Osteocyte (in vitro differentiated cells): Measurements from ENCODE around the gene LBX1. TPM values are rescaled to one million over a fixed set of nuclear protein-coding genes. Genes with fewer than 3 reads are reported as not detected.

Experiments used
- DNase-seq: peaks from one replicate; pipeline ENCODE4 v3.0.0; 2021; ENCODE audit warnings: mixed read lengths; ENCODE audit not compliant: unreplicated experiment; ENCODE audit errors: extremely low spot score
- H3K27ac Mint-ChIP-seq: one replicate; pipeline ENCODE4 v1.8.0; 2021; ENCODE audit warnings: mild to moderate bottlenecking, mixed read lengths; ENCODE audit not compliant: unreplicated experiment
- H3K27me3 Mint-ChIP-seq: one replicate; pipeline ENCODE4 v1.8.0; 2021; ENCODE audit warnings: mixed read lengths; ENCODE audit not compliant: unreplicated experiment
- H3K36me3 Mint-ChIP-seq: one replicate; pipeline ENCODE4 v1.8.0; 2021; ENCODE audit warnings: mixed read lengths; ENCODE audit not compliant: unreplicated experiment
- H3K4me1 Mint-ChIP-seq: one replicate; pipeline ENCODE4 v1.8.0; 2021; ENCODE audit warnings: mixed read lengths; ENCODE audit not compliant: unreplicated experiment
- H3K4me3 Mint-ChIP-seq: one replicate; pipeline ENCODE4 v1.8.0; 2021; ENCODE audit warnings: mild to moderate bottlenecking, moderate library complexity, mixed read lengths; ENCODE audit not compliant: unreplicated experiment
- H3K9me3 Mint-ChIP-seq: one replicate; pipeline ENCODE4 v1.8.0; 2021; ENCODE audit warnings: mixed read lengths; ENCODE audit not compliant: unreplicated experiment
- total RNA-seq: library from RNA; stranded (reverse); gene quantifications from 2 replicates; pipeline ENCODE4 v1.2.1, GENCODE V29; 2021
- TF ChIP-seq, protein P1 (sequence below): fragments of 200-600 bp; sonication (generic); IDR thresholded peaks from 2 replicates; pipeline ENCODE4 v1.5.0; 2021; ENCODE audit warnings: antibody characterized with exemption, mild to moderate bottlenecking, moderate library complexity

LBX1 gene
- total RNA-seq, 1 donor from 2014 or later = not detected

DNA sequence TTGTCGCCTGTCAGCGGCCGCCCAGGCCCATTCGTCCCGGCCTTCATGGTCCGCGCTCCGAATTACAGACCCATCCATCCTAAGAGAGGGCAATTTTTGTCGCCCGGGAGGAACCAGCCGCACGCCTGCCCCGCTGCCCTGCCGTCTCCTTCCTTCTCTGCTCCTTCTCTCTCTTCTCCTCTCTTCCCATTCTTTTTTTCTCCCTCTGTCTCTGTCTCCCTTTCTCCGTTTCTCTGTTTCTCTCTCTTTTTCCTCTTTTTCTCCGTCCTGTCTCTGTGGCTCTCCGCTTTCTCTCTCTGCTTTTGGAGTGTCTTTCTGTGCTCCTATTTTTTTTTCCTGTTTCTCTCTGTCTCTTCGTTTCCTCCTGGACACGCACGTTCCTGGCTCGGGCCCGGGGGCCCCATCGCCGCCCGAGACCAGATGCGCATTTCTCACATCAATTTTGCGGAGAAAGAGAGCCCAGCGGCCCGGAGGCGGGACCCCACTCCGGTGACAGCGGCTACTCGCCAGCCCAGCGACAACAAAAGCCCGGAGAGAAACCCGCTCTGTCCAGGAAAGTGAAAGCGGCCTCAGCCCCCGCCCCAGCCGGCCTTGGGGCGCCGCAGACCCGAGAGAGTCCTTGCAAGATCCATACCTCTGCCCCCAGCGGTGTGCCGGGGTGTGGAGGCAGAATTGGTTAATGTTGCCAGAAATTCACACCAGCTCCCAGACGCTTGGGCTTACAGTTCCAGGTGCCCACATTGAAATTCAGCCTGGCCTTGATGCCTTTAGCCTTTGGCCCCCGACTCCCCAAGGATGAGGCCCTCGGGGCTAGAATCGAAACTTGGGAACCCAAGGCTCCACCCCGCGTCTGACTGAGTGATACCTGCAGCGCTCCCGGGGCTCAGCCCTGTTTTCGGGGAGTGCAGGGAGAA is 4.1 kb downstream of the LBX1 start:
- Mint-ChIP-seq H3K4me3 (peak overlapping the region; percentile 60), H3K36me3 (peaks cover 2% of the 10 kb centered on the region), H3K9me3 (no peaks in the 10 kb centered on the region), H3K27ac (no peak overlapping the region), H3K27me3 (peaks cover 69% of the 10 kb centered on the region), H3K4me1 (peaks cover 33% of the 10 kb centered on the region)
- no peak for DNase-seq
- TF ChIP-seq, protein P1, sequence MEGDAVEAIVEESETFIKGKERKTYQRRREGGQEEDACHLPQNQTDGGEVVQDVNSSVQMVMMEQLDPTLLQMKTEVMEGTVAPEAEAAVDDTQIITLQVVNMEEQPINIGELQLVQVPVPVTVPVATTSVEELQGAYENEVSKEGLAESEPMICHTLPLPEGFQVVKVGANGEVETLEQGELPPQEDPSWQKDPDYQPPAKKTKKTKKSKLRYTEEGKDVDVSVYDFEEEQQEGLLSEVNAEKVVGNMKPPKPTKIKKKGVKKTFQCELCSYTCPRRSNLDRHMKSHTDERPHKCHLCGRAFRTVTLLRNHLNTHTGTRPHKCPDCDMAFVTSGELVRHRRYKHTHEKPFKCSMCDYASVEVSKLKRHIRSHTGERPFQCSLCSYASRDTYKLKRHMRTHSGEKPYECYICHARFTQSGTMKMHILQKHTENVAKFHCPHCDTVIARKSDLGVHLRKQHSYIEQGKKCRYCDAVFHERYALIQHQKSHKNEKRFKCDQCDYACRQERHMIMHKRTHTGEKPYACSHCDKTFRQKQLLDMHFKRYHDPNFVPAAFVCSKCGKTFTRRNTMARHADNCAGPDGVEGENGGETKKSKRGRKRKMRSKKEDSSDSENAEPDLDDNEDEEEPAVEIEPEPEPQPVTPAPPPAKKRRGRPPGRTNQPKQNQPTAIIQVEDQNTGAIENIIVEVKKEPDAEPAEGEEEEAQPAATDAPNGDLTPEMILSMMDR = no peak

DNA sequence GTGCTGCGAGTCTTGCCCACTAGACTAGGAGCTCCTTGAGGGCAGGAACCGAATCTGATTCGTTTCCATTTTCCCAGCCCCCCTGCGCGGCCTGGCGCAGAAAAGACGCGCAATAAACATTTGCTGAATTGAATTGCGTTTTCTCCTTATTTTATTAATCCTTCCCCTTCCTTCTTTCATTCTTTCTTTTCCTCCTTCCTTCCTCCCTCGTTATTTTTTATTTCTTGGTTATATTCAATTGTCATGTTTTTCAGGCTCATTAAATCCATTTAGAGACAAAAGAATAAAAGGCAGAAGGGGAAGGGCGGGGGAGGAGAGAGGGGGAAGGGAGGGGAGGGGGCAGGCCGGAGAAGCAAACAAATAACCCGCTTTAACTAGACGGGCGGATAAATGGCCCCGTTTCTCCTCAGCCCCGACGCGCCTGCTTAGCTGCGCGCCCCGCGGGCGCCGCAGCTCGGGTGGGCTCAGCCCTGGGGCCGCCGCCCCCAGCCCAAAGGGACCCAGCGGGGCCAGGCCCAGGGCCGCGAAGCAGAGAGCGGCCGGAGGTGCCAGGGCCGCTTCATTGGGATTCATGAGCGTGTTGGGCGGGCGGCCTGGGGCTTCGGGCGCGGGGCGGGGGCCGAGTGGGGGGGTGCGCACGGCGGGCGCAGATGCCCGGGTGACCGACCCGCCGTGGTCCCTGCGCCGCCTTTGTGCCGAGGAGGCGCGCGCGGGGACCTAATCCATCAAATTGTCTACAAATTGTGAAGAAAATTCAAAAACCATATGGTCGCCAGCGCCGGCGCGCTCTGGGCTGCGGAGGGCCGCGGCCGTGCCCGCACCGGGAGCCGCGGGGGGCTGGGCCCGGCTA is 5.0 kb downstream of the LBX1 start:
- Mint-ChIP-seq H3K36me3 (peaks cover 2% of the 10 kb centered on the region), H3K9me3 (no peaks in the 10 kb centered on the region), H3K4me3 (no peak overlapping the region), H3K27me3 (peaks cover 77% of the 10 kb centered on the region), H3K4me1 (peaks cover 32% of the 10 kb centered on the region), H3K27ac (no peak overlapping the region)
- DNase-seq = no peak
- TF ChIP-seq, protein P1 = no peak

DNA sequence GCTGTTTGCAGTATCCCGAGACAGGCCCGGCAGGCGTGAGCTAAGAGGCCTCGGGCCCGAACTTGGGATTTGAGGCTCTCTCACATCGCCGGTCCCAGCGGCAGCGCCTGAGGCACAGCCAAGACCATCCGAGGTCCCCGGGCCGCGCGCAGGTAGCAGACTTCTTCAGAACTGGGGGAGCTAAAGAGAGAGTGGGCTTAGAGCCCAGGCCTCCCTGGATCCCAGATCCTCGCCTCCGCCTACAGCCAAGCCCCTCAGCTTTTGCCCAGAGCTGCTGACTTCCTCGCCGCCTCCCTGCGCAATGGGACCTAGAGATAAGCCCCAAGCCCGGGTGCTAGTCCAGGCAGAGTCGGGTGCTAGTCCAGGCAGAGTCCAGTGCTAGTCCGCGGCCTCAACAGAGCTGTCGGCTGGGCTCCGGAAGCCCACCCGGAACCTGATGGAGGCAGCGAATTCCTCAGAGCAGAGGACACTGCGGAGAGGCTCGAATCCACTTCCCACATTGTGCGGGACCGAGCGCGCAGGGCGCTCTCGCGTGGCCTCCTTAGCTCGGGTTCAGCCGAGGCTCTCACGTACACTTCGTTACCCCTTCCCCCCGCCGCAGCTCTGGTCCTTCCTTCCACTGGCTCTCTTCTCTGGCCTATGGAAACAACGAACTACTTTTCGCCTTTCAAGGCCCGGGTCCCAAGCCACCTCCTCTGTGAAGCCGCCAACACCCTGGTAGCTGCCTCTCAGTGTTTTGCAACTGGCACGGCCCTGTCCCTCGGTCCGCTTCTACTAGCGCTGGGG is 5.8 kb downstream of the LBX1 start:
- no peak overlapping the region for H3K4me3 Mint-ChIP-seq
- TF ChIP-seq, protein P1 = no peak
- peaks cover 82% of the 10 kb centered on the region for H3K27me3 Mint-ChIP-seq
- peaks cover 29% of the 10 kb centered on the region for H3K4me1 Mint-ChIP-seq
- no peak overlapping the region for H3K27ac Mint-ChIP-seq
- DNase-seq = no peak
- H3K9me3 Mint-ChIP-seq = no peaks in the 10 kb centered on the region
- peaks cover 2% of the 10 kb centered on the region for H3K36me3 Mint-ChIP-seq

DNA sequence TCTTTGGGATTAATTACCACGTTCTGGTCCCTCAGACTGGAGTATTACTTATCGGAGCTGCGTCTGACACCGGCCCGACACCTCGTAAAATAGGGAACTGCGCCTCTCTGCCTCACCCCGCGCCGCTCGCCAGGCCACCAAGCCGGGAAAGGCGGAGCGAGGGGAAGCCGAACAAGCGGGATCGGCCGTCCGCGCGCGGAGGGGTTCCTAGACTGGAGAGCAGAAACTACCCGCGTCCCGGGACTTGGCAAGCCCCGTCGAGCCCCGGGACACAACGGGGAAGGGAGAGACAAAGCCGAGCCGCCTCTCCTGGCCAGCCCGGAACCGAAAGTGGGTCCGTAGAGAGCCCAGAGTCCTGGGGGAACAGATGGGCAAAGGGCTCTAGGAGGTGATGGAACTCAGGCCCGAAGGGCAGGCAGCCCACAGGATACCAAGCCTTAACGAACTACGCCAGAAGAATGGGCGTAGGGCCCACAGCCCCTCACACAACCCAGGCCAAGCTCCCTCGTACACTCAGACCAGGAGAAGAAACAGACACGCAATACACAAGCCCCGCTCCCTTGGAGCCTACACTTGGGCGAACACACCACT is 6.5 kb downstream of the LBX1 start:
- TF ChIP-seq, protein P1 = no peak
- H3K4me1 Mint-ChIP-seq = peaks cover 25% of the 10 kb centered on the region
- no peak for DNase-seq
- peaks cover 84% of the 10 kb centered on the region for H3K27me3 Mint-ChIP-seq
- peaks cover 2% of the 10 kb centered on the region for H3K36me3 Mint-ChIP-seq
- peak overlapping the region; percentile 52 for H3K4me3 Mint-ChIP-seq
- no peak overlapping the region for H3K27ac Mint-ChIP-seq
- H3K9me3 Mint-ChIP-seq = no peaks in the 10 kb centered on the region
